Right lung (tissue), 5 donors: ENCODE data around the gene ANKRD24. TPM values are rescaled to one million over a fixed set of nuclear protein-coding genes. Genes with fewer than 3 reads are reported as not detected.
"Not testable (repeated sequence)": the region's sequence is repeated elsewhere in the genome, so short reads cannot be mapped to it uniquely, and the experiment has no call there.

Experiments used
- DNase-seq, 2 donors: peaks; one replicate each; pipeline ENCODE4 v3.0.0-alpha.2; 2013
- polyA plus RNA-seq, 5 donors: library from polyadenylated mRNA; unstranded; fragments of 120-200 nt; gene quantifications; one replicate each; pipeline versions ENCODE4 v1.2.1 to v1.2.3, GENCODE V29; 2013; ENCODE audit warnings: inconsistent platforms in 1 of 5, low replicate concordance in 1 of 5; ENCODE audit not compliant: insufficient read length in 5 of 5, insufficient read depth in 1 of 5

Gene ANKRD24
- polyA plus RNA-seq, 5 donors, result 0.73 to 3.1 (median 1.1) TPM

GRCh38 chr19:4267901-4268815, 85.7 kb downstream of the ANKRD24 start:
- DNase-seq, result no peak

- DNase-seq, result no peak
Observed at GRCh38 chr19:4268816-4269430, 86.4 kb downstream of the ANKRD24 start.

GRCh38 chr19:4272894-4273293, 90.4 kb downstream of the ANKRD24 start:
- no peak for DNase-seq

GRCh38 chr19:4274321-4274686, 91.8 kb downstream of the ANKRD24 start:
- DNase-seq, result not testable (repeated sequence)

Other genes with a start within 250 kb of the ANKRD24 start
- 10 to 100 TPM in 1 of 5 donors, not detected in 4; 13.3 TPM for gene NMRK2, start 249.6 kb upstream of the ANKRD24 start, polyA plus RNA-seq
- gene DAPK3, start 211.6 kb upstream of the ANKRD24 start, polyA plus RNA-seq, result 10 to 100 TPM; 28.5 to 59.8 (median 43.7) TPM
- 1,000 to 10,000 TPM; 1,175 to 1,904 (median 1,537) TPM for gene EEF2, start 197.2 kb upstream of the ANKRD24 start, polyA plus RNA-seq
- gene PIAS4, start 175.0 kb upstream of the ANKRD24 start, polyA plus RNA-seq, result 10 to 100 TPM; 21.2 to 36.0 (median 28.3) TPM
- 10 to 100 TPM in 2 of 5 donors, 1 to 10 TPM in 3; 6.6 to 15.7 (median 9.3) TPM for gene ZBTB7A, start 115.8 kb upstream of the ANKRD24 start, polyA plus RNA-seq
- gene MAP2K2, start 58.6 kb upstream of the ANKRD24 start, polyA plus RNA-seq, result 100 to 1,000 TPM in 2 of 5 donors, 10 to 100 TPM in 3; 81.0 to 160 (median 98.8) TPM
- under 1 TPM in 1 of 5 donors, not detected in 4; 0.16 TPM for gene CREB3L3, start 29.1 kb upstream of the ANKRD24 start, polyA plus RNA-seq
- gene SIRT6, start 126 bp upstream of the ANKRD24 start, polyA plus RNA-seq, result 10 to 100 TPM; 15.5 to 29.9 (median 18.3) TPM
- gene EBI3, start 46.8 kb downstream of the ANKRD24 start, polyA plus RNA-seq, result 1 to 10 TPM in 2 of 5 donors, under 1 TPM in 3; 0.40 to 1.3 (median 0.87) TPM
- 10 to 100 TPM; 14.4 to 23.7 (median 17.6) TPM for gene YJU2, start 64.4 kb downstream of the ANKRD24 start, polyA plus RNA-seq
- 1 to 10 TPM in 1 of 5 donors, under 1 TPM in 4; 0.23 to 6.4 (median 0.30) TPM for gene SHD, start 96.6 kb downstream of the ANKRD24 start, polyA plus RNA-seq
- gene TMIGD2, start 119.7 kb downstream of the ANKRD24 start, polyA plus RNA-seq, result under 1 TPM; 0.37 to 0.63 (median 0.43) TPM
- gene FSD1, start 121.9 kb downstream of the ANKRD24 start, polyA plus RNA-seq, result 1 to 10 TPM in 4 of 5 donors, under 1 TPM in 1; 0.94 to 2.3 (median 1.9) TPM
- gene STAP2, start 156.1 kb downstream of the ANKRD24 start, polyA plus RNA-seq, result 10 to 100 TPM; 29.1 to 40.3 (median 33.3) TPM
- gene MPND, start 160.9 kb downstream of the ANKRD24 start, polyA plus RNA-seq, result 10 to 100 TPM; 14.7 to 27.8 (median 20.8) TPM
- 100 to 1,000 TPM in 1 of 5 donors, 10 to 100 TPM in 4; 64.8 to 131 (median 87.4) TPM for gene SH3GL1, start 217.9 kb downstream of the ANKRD24 start, polyA plus RNA-seq
- 10 to 100 TPM; 16.8 to 29.1 (median 24.7) TPM for gene CHAF1A, start 220.0 kb downstream of the ANKRD24 start, polyA plus RNA-seq